Fibroblast of lung (primary cell): ENCODE data around the gene SLC44A1. TPM values are rescaled to one million over a fixed set of nuclear protein-coding genes. Genes with fewer than 3 reads are reported as not detected.
A peak's percentile ranks its signal among the peaks of the same experiment; 100 is the strongest.

ENCODE experiments used
- DNase-seq, 2 donors: peaks; one replicate each; pipeline versions ENCODE4 v3.0.0 to v3.0.0-alpha.2; 2010; ENCODE audit warnings: low read depth in 2 of 2
- H2AFZ ChIP-seq: 2 replicates; pipeline ENCODE4 v1.5.1; 2012; ENCODE audit warnings: low read length, control low read depth, inconsistent platforms
- H3K27ac ChIP-seq: 2 replicates; pipeline ENCODE4 v1.5.1; 2011; ENCODE audit warnings: low read length, control low read depth; ENCODE audit not compliant: insufficient read depth
- H3K27me3 ChIP-seq: 2 replicates; pipeline ENCODE4 v1.5.1; 2011; ENCODE audit warnings: mild to moderate bottlenecking, low read length; ENCODE audit not compliant: control insufficient read depth, insufficient read depth
- H3K36me3 ChIP-seq: 2 replicates; pipeline ENCODE4 v1.5.1; 2011; ENCODE audit warnings: low read length; ENCODE audit not compliant: control insufficient read depth, insufficient read depth
- H3K4me1 ChIP-seq: 2 replicates; pipeline ENCODE4 v1.5.1; 2011; ENCODE audit warnings: low read length; ENCODE audit not compliant: control insufficient read depth, insufficient read depth; ENCODE audit errors: extremely low read depth
- H3K4me2 ChIP-seq: 2 replicates; pipeline ENCODE4 v1.5.1; 2011; ENCODE audit warnings: low read length, control low read depth; ENCODE audit not compliant: insufficient read depth; ENCODE audit errors: extremely low read depth
- H3K4me3 ChIP-seq, 4 experiments: fragments of 200-600 bp in 1 of 4; sonication (generic) in 1 of 4; replicated peaks in 1 of 4; 2 replicates each; pipeline ENCODE4 v1.5.1; 2011 to 2016; ENCODE audit warnings: low read length in 4 of 4, low read depth in 3 of 4, mild to moderate bottlenecking in 3 of 4, control low read depth in 2 of 4, inconsistent platforms in 1 of 4, mixed read lengths in 1 of 4; ENCODE audit not compliant: insufficient read depth in 1 of 4; ENCODE audit errors: control extremely low read depth in 1 of 4
- H3K79me2 ChIP-seq: 2 replicates; pipeline ENCODE4 v1.5.1; 2012; ENCODE audit warnings: mild to moderate bottlenecking, low read length, inconsistent platforms; ENCODE audit not compliant: control insufficient read depth, insufficient read depth
- H3K9ac ChIP-seq: 2 replicates; pipeline ENCODE4 v1.5.1; 2011; ENCODE audit warnings: mild to moderate bottlenecking, low read length, control low read depth; ENCODE audit not compliant: insufficient read depth
- H3K9me3 ChIP-seq: 2 replicates; pipeline ENCODE4 v1.5.1; 2012; ENCODE audit warnings: low read depth, low read length; ENCODE audit not compliant: control insufficient read depth, insufficient read depth
- H4K20me1 ChIP-seq: 2 replicates; pipeline ENCODE4 v1.5.1; 2011; ENCODE audit warnings: low read length; ENCODE audit not compliant: control insufficient read depth, insufficient read depth; ENCODE audit errors: extremely low read depth
- CTCF ChIP-seq, 2 donors: IDR thresholded peaks in 1 of 2; conservative IDR thresholded peaks in 1 of 2; 1 replicate in 1 of 2; 2 replicates in 1 of 2; pipeline ENCODE4 v1.5.1; 2011 to 2012; ENCODE audit warnings: low read length in 2 of 2, control low read depth in 1 of 2, inconsistent platforms in 1 of 2, low read depth in 1 of 2, mild to moderate bottlenecking in 1 of 2
- EZH2 ChIP-seq: IDR thresholded peaks from 2 replicates; pipeline ENCODE4 v1.5.1; 2012; ENCODE audit warnings: low read length, control low read depth, mild to moderate bottlenecking; ENCODE audit errors: missing control alignments
- polyA plus RNA-seq, 2 donors: library from polyadenylated mRNA; depleted of rRNA in 1 of 2; stranded (reverse) in 1 of 2; unstranded in 1 of 2; fragments of >200 nt; gene quantifications; 2 replicates each; pipeline ENCODE4 v1.2.1, GENCODE V29; 2011 to 2012; ENCODE audit warnings: missing spikeins in 1 of 2
- total RNA-seq: library from RNA; depleted of rRNA; stranded (reverse); fragments of >200 nt; gene quantifications from 2 replicates; pipeline ENCODE4 v1.2.1, GENCODE V29; 2014

Gene SLC44A1
- total and polyA plus RNA-seq, 2 donors (not counting 1 experiment from before 2014, with no cell fraction given): 35.9 to 54.2 TPM

GRCh38 chr9:105396901-105397300 is 152.4 kb downstream of the SLC44A1 start:
- Histone ChIP-seq H3K27ac (no peak overlapping the region), H3K4me3 (no peak overlapping the region), H3K4me2 (no peak overlapping the region), H3K4me1 (no peaks in the 10 kb centered on the region), H3K9me3 (no peaks in the 10 kb centered on the region), H2AFZ (no peak overlapping the region), H4K20me1 (no peaks in the 10 kb centered on the region), H3K36me3 (no peaks in the 10 kb centered on the region), H3K27me3 (no peaks in the 10 kb centered on the region), H3K9ac (no peak overlapping the region), H3K79me2 (no peaks in the 10 kb centered on the region)
- TF ChIP-seq EZH2 (no peak), CTCF (conservative IDR thresholded peaks at IDR 0.05 in 1 of 2, IDR thresholded peaks at IDR 0.05 in 1 of 2; ENCODE audit: low read depth in 1 of 2, low read length in 2 of 2) (no peak)
- DNase-seq: no peak

- H2AFZ ChIP-seq: no peak overlapping the region
- DNase-seq: no peak
- no peaks in the 10 kb centered on the region for H3K36me3 ChIP-seq
- no peak overlapping the region for H3K9ac ChIP-seq
- no peaks in the 10 kb centered on the region for H3K27me3 ChIP-seq
- no peak overlapping the region for H3K4me3 ChIP-seq
- H3K4me2 ChIP-seq: no peak overlapping the region
- TF ChIP-seq EZH2: no peak
- no peak for TF ChIP-seq CTCF (conservative IDR thresholded peaks at IDR 0.05 in 1 of 2, IDR thresholded peaks at IDR 0.05 in 1 of 2; ENCODE audit: low read depth in 1 of 2, low read length in 2 of 2)
- H3K4me1 ChIP-seq: no peaks in the 10 kb centered on the region
- H3K27ac ChIP-seq: no peak overlapping the region
- no peaks in the 10 kb centered on the region for H3K9me3 ChIP-seq
- no peaks in the 10 kb centered on the region for H4K20me1 ChIP-seq
- H3K79me2 ChIP-seq: no peaks in the 10 kb centered on the region
Observed at GRCh38 chr9:105399117-105399516, 154.7 kb downstream of the SLC44A1 start.

GRCh38 chr9:105401651-105402050 is 157.2 kb downstream of the SLC44A1 start:
- Histone ChIP-seq H3K9ac (no peak overlapping the region), H3K79me2 (no peaks in the 10 kb centered on the region), H3K4me2 (no peak overlapping the region)

More at GRCh38 chr9:105401651-105402050, 157.2 kb downstream of the SLC44A1 start:
- Histone ChIP-seq H4K20me1 (no peaks in the 10 kb centered on the region), H3K4me1 (no peaks in the 10 kb centered on the region), H3K9me3 (no peaks in the 10 kb centered on the region), H3K36me3 (no peaks in the 10 kb centered on the region), H3K4me3 (no peak overlapping the region), H3K27ac (no peak overlapping the region), H2AFZ (no peak overlapping the region), H3K27me3 (no peaks in the 10 kb centered on the region)
- peak; percentile 37 to 67 for DNase-seq
- TF ChIP-seq EZH2: no peak
- TF ChIP-seq CTCF (conservative IDR thresholded peaks at IDR 0.05 in 1 of 2, IDR thresholded peaks at IDR 0.05 in 1 of 2; ENCODE audit: low read depth in 1 of 2, low read length in 2 of 2): peak; percentile 24 to 33
